Vagina (tissue), 2 donors: Measurements from ENCODE around the gene LGALS7B.

Source experiments
- CTCF ChIP-seq, 3 experiments: fragments of 450-650 bp in 2 of 3; fragments of 200-600 bp in 1 of 3; sonication (generic) in 1 of 3; IDR thresholded peaks; one replicate each; pipeline ENCODE4 v1.5.1; 2017 to 2019; ENCODE audit warnings: antibody characterized with exemption in 3 of 3, mild to moderate bottlenecking in 2 of 3, moderate library complexity in 2 of 3
- POLR2A ChIP-seq, 2 donors: fragments of 450-650 bp; IDR thresholded peaks; one replicate each; pipeline ENCODE4 v1.6.1; 2017; ENCODE audit warnings: antibody characterized with exemption in 2 of 2, mild to moderate bottlenecking in 2 of 2, moderate library complexity in 2 of 2
- POLR2AphosphoS5 ChIP-seq, 2 donors: sonication (generic); formaldehyde crosslinking; IDR thresholded peaks; one replicate each; pipeline ENCODE4 v1.9.0; 2017; ENCODE audit warnings: antibody characterized with exemption in 2 of 2, mild to moderate bottlenecking in 2 of 2, low read depth in 1 of 2; ENCODE audit not compliant: insufficient read depth in 1 of 2

DNA sequence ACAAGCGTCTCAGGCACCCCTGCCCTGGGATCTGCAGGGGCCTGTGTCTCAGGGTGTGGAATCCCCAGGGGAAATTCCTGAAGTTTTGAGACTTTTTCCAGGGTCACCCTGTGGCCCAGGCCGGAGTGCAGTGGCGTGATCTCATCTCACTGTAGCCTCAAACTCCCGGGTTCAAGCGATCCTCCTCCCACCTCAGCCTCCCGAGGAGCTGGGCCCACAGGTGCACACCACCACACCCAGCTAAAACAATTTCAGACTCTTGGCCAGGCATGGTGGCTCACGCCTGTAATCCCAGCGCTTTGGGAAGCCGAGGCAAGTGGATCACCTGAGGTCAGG, 48.8 kb upstream of the LGALS7B start:
- TF ChIP-seq CTCF (IDR thresholded peaks at IDR 0.05), result no peak
- no peak for TF ChIP-seq POLR2AphosphoS5 (IDR thresholded peaks at IDR 0.05; ENCODE audit: insufficient read depth in 1 of 2, low read depth in 1 of 2)
- no peak for TF ChIP-seq POLR2A (IDR thresholded peaks at IDR 0.05)
